ENCODE data around the gene LRRC37B.

DNA sequence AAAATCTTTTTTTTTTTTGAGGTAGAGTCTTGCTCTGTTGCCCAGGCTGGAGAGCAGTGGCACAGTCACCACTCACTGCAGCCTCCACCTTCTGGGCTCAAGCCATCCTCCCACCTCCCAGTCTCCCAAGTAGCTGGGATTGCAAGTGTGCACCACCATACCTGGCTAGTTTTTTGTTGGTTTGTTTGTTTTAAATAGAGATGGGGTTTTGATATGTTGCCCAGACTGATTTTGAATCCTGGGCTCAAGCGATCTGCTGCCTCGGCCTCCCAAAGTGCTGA is 2.0 kb downstream of the LRRC37B start:
- TF ChIP-seq, protein P1, sequence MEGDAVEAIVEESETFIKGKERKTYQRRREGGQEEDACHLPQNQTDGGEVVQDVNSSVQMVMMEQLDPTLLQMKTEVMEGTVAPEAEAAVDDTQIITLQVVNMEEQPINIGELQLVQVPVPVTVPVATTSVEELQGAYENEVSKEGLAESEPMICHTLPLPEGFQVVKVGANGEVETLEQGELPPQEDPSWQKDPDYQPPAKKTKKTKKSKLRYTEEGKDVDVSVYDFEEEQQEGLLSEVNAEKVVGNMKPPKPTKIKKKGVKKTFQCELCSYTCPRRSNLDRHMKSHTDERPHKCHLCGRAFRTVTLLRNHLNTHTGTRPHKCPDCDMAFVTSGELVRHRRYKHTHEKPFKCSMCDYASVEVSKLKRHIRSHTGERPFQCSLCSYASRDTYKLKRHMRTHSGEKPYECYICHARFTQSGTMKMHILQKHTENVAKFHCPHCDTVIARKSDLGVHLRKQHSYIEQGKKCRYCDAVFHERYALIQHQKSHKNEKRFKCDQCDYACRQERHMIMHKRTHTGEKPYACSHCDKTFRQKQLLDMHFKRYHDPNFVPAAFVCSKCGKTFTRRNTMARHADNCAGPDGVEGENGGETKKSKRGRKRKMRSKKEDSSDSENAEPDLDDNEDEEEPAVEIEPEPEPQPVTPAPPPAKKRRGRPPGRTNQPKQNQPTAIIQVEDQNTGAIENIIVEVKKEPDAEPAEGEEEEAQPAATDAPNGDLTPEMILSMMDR (IDR thresholded peaks at IDR 0.05) = no peak
- no peak for TF ChIP-seq POLR2A (IDR thresholded peaks at IDR 0.05)

Measured in adrenal gland (tissue), 5 donors.